Ishikawa (cell line): ENCODE data around the gene DACT3.

Experiments used
- CEBPB ChIP-seq: IDR thresholded peaks from 2 replicates; pipeline ENCODE4 v1.6.1; 2012
- CREB1 ChIP-seq: IDR thresholded peaks from 2 replicates; pipeline ENCODE4 v1.6.1; 2012; ENCODE audit warnings: low read depth
- EGR1 ChIP-seq: IDR thresholded peaks from 2 replicates; pipeline ENCODE4 v1.6.1; 2012
- EP300 ChIP-seq: IDR thresholded peaks from 2 replicates; pipeline ENCODE4 v1.6.1; 2012; ENCODE audit warnings: borderline replicate concordance
- FOXM1 ChIP-seq: IDR thresholded peaks from 2 replicates; pipeline ENCODE4 v1.6.1; 2012; ENCODE audit warnings: low read depth, borderline replicate concordance
- NFIC ChIP-seq: IDR thresholded peaks from 2 replicates; pipeline ENCODE4 v1.6.1; 2012
- RAD21 ChIP-seq: IDR thresholded peaks from 2 replicates; pipeline ENCODE4 v1.6.1; 2012; ENCODE audit warnings: low read depth
- TAF1 ChIP-seq: IDR thresholded peaks from 2 replicates; pipeline ENCODE4 v1.6.1; 2012; ENCODE audit warnings: low read depth, mild to moderate bottlenecking
- TCF12 ChIP-seq: IDR thresholded peaks from 2 replicates; pipeline ENCODE4 v1.6.1; 2012; ENCODE audit warnings: low read depth
- TEAD4 ChIP-seq: IDR thresholded peaks from 2 replicates; pipeline ENCODE4 v1.6.1; 2012
- YY1 ChIP-seq: IDR thresholded peaks from 2 replicates; pipeline ENCODE4 v1.6.1; 2012; ENCODE audit warnings: low read depth
- ZBTB7A ChIP-seq: IDR thresholded peaks from 2 replicates; pipeline ENCODE4 v1.6.1; 2012; ENCODE audit warnings: low read depth
- TF ChIP-seq, protein P1 (sequence below): IDR thresholded peaks from 2 replicates; pipeline ENCODE4 v1.6.1; 2012
- TF ChIP-seq, protein P2 (sequence below): IDR thresholded peaks from 2 replicates; pipeline ENCODE4 v1.6.1; 2012; ENCODE audit warnings: low read depth, mild to moderate bottlenecking
- TF ChIP-seq, protein P3 (sequence below): IDR thresholded peaks from 2 replicates; pipeline ENCODE4 v1.6.1; 2012

DACT3 gene

DNA sequence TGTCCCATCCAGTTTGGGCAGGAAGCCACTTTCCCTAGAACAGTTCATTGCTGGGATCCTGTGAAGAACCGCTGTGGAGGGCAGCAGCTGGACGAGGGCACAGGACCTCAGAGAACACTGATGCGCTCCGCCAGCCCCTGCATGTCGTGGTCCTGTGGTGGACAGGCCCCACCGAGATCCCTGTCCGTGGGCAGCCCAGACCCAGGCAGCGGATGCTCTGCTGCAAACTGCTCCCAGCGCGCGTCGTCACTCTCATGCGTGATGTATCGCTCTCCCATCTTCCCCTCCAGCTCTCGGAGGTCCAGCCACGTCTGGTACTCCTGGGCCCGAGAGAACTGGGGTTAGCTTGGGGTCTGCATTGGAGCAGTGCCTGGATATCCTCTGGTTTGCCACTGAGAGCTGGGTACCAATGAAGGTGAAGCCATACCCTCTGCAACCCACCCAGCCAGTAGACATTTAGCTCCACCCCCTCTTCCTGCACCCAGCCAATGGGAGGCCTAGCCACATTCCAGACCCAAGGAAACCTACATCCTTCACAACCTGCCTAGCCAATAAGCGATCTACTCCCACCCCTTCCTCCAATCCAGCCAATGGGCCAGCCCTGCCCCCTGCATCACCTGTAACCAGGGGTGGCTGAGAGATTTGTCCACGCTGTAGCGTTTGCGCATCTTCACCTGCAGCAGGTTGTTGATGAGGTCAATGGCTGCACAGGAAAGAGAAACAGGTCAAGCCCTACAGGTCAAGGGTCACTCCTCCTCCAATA is 13.6 kb upstream of the DACT3 start:
- TF ChIP-seq CEBPB (no peak), CREB1 (peak; percentile 93)

DNA sequence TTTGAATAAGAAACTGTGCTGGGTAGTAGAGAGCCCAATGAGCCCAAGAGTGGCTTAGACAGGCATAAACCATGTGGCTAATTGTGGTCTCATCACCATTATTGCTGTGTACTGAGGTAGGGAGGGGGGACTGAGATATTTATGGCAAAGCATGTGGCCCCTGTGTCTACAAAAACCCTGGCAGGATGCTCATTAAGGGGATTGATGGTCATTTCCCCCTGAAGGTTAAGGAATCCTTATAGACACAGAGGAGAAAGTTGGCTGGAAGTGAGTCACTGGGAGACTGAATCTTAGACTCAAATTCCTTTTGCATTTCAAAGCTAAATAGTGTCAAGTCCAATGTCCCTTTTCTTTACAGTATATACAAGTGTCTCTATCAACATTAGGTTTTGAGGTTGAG is 9.8 kb upstream of the DACT3 start:
- no peak for TF ChIP-seq RAD21

DNA sequence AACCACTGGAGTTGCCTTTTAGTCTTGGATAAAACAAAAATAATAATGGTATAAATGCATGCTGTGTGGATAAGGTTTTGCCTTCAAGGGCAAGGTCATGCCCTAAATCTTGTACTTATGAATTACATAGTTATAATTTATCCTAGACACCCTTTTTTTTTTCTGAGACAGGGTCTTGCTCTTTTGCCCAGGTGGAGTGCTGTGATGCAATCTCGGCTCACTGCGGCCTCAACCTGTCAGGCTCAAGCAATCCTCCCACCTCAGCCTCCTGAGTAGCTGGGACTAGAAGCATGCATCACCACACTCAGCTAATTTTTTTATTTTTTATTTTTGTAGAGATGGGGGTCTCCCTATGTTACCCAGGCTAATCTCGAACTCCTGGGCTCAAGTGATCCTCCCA is 7.7 kb upstream of the DACT3 start:
- TF ChIP-seq RAD21 (no peak), FOXM1 (no peak), EP300 (no peak), CREB1 (no peak), TAF1 (no peak), CEBPB (no peak)
- TF ChIP-seq, protein P1, sequence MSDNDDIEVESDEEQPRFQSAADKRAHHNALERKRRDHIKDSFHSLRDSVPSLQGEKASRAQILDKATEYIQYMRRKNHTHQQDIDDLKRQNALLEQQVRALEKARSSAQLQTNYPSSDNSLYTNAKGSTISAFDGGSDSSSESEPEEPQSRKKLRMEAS: no peak

DNA sequence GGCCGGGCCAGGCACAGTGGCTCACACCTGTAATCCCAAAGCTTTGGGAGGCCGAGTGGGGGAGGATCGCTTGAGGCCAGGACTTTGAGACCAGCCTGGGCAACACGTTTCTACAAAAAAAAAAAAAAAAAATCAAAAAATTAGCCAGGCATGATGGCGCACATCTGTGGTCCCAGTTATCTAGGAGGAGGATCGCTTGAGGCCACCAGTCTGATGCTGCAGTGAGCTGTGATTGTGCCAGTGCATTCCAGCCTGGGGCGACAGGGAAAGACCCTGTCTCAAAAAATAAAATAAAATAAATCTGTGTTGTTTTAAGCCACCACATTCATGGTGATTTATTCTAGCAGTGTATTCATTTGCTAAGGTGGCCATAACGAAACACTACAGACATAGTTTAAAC is 4.1 kb upstream of the DACT3 start:
- TF ChIP-seq TEAD4 (no peak), EP300 (no peak), TCF12 (no peak), YY1 (no peak), NFIC (no peak), ZBTB7A (no peak), FOXM1 (no peak), TAF1 (no peak)
- TF ChIP-seq, protein P2, sequence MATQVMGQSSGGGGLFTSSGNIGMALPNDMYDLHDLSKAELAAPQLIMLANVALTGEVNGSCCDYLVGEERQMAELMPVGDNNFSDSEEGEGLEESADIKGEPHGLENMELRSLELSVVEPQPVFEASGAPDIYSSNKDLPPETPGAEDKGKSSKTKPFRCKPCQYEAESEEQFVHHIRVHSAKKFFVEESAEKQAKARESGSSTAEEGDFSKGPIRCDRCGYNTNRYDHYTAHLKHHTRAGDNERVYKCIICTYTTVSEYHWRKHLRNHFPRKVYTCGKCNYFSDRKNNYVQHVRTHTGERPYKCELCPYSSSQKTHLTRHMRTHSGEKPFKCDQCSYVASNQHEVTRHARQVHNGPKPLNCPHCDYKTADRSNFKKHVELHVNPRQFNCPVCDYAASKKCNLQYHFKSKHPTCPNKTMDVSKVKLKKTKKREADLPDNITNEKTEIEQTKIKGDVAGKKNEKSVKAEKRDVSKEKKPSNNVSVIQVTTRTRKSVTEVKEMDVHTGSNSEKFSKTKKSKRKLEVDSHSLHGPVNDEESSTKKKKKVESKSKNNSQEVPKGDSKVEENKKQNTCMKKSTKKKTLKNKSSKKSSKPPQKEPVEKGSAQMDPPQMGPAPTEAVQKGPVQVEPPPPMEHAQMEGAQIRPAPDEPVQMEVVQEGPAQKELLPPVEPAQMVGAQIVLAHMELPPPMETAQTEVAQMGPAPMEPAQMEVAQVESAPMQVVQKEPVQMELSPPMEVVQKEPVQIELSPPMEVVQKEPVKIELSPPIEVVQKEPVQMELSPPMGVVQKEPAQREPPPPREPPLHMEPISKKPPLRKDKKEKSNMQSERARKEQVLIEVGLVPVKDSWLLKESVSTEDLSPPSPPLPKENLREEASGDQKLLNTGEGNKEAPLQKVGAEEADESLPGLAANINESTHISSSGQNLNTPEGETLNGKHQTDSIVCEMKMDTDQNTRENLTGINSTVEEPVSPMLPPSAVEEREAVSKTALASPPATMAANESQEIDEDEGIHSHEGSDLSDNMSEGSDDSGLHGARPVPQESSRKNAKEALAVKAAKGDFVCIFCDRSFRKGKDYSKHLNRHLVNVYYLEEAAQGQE: no peak

DNA sequence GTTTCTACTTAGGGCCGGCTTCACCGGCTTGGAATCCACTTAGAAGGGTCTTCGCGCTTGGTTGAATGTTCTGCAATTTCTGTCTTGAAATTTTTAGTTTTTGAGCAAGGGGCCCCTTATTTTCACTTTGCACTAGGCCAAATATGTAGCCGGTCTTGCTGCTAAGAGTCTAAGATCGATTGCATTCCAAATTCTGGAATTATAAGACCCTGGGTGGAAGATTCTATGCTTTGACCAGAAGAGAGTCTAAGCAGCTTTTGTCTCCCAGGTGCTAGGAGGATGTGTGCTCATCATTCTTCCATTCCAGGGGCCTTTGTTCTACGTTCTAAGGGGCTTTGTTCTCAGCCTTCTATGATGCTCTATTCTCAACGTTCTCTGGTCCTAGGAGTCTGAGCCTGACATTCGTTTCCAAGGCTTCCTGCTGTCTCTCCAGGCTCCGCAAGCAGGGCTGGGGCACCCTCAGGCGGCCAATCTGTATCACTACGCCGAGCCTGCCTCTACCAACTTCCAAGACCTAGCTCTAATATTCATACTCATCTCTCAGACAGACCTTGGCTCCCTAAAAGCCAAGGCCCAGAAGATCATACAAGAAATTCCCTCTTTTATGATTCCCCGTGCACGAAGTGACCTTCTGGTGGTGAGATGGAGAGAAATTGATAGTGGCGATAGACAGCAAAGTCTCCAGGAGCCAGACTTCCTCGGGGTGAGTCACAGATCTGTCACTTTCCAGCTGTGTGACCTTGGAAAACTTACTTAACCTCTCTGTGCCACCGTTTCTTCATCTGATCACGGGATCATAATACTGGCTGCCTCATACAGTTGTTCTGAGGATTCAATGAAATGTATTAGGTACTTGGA is 982 bp upstream of the DACT3 start:
- TF ChIP-seq EP300 (no peak), RAD21 (peak; percentile 97)

DNA sequence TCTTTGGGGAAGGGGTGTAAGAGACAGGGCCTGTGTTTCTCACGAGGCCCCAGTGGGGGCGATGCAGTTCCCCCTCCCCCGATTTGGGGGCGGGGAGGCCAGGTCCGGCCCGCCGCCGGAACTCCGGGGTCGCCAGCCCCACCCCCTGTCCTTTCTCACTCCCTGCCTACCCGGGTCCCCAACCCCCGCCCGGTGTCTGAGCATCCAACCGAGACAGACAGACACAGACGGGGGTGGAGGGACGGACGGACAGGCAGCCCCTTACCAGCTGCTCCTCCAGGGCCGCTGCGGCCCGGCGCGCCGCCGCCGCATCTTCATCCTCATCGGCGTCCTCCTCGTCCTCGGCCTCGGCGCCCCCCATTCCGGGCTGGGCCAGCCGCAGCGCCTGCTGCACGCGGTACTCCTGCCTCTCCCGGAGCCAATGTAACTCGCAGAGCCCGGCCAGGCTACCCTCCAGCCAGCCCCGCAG is 397 bp downstream of the DACT3 start:
- TF ChIP-seq ZBTB7A: peak; percentile 87
- TF ChIP-seq TAF1: no peak

DNA sequence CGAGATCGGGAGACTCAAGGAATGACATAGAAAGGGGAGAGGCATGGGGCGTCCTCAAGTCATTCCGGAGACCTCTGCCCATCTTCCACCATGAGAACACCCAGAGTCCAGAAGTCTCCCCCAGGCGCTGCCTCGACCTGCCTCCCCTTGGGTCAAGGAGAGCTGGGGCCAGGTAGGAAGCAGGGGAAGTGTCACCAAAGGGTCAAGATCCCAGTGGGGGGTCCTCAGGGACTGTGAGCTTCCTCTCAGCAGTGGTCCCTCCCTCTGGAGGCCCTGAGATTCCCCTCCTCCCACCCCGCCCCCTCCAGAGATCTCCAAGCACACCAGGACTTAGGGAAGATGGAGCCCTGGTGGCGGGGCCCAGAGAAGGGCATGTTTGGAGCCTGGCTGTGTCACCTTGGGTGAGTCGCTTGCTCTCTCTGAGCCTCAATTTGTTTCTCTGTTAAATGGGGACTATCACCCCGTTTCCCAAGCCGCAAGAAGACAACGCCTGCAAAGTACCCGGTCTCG is 919 bp downstream of the DACT3 start:
- TF ChIP-seq CREB1 (no peak), ZBTB7A (no peak), TAF1 (no peak), YY1 (no peak), EP300 (no peak), NFIC (no peak), RAD21 (no peak), TCF12 (no peak), EGR1 (no peak), FOXM1 (no peak), CEBPB (no peak), TEAD4 (no peak)
- TF ChIP-seq, protein P1: no peak
- TF ChIP-seq, protein P3, sequence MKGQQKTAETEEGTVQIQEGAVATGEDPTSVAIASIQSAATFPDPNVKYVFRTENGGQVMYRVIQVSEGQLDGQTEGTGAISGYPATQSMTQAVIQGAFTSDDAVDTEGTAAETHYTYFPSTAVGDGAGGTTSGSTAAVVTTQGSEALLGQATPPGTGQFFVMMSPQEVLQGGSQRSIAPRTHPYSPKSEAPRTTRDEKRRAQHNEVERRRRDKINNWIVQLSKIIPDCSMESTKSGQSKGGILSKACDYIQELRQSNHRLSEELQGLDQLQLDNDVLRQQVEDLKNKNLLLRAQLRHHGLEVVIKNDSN: no peak
- TF ChIP-seq, protein P2: no peak
